Cerebellar nuclear complex (tissue), 1 donor: ENCODE results near the gene SESN1.

Source experiments
- DNase-seq, 2 experiments: peaks; one replicate each; lab custom pipeline; 2025; lab: John Stamatoyannopoulos, UW

The SESN1 gene

DNA sequence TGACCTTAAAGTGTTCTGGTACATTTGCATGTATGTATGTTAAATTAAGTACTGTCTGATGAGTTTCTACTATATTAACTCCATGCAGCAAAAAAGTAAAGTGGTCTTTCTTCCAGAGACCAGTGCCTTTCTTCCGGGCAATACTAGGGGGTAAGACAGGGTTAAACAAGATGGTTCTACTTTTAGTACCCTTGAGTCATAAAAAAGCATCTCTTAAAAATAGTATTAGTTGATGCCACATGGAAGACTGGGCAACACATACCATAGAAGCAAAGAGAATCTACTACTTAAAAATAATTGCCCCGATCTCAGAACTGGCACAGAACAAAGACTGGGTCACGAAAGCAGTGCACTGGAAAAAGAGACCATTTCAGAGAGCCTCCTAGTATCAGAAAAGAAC, 66.2 kb downstream of the SESN1 start:
- no peak for DNase-seq

- no peak for DNase-seq
Measured at GRCh38 chr6:109027964-109028363, 66.7 kb downstream of the SESN1 start.

GRCh38 chr6:109025639-109026038, 69.0 kb downstream of the SESN1 start:
- no peak for DNase-seq

DNA sequence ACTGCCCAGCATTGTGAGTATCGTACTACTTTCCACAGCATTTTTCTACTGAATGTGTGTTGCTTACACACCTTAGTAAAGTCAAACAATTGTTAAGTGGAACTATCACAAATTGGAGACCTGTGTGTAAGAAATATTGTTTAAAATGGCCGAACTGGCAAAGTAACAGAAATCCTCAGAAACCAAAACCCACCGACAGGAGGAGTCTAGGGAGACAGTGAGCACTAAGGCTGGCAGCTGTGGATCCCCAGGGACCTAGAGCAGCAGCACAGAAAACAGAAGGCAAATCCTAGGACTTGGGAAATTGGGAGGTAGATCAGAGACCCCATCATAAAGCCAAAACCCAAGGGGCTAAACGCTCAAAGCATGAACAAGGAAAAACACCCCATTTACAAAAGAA, 69.9 kb downstream of the SESN1 start:
- no peak for DNase-seq

DNA sequence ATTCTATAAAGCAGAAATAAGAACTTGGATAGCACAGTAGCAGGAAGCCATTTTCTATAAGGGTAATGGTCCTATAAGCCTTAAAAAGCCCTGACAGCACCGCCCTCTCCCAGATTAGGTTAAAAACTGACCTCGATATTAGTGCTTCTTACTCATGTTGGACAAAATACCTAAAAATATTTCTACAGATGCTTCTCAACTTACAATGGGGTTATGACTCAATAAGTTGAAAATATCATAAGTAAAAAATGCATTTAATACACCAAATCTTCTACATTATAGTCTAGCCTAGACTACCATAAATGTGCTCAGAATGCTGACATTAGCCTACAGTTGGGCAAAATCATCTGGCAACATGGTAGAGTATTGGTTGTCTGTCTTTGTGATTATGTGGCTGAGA, 70.3 kb downstream of the SESN1 start:
- no peak for DNase-seq

GRCh38 chr6:109023356-109023925, 71.2 kb downstream of the SESN1 start:
- no peak for DNase-seq

GRCh38 chr6:109021870-109022269, 72.8 kb downstream of the SESN1 start:
- DNase-seq, result no peak

DNA sequence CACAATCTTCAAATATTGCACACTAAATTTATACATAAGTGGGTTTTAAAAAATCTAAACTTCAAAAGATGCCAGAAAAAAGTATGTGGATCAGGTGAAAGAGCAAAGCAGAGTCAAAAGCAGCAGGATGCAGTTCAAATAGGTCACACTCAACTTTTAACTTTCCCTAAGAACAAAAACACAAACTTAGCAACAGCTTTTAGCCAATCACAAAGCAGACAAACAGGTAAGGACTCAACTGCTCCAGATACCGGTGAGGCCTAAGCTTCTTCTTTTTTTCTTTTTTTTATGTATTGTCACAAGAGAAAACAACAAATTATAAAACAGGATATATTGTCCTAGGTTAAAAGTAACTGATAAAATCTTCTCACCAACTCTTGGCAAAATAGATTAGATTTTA, 74.7 kb downstream of the SESN1 start:
- no peak for DNase-seq

DNA sequence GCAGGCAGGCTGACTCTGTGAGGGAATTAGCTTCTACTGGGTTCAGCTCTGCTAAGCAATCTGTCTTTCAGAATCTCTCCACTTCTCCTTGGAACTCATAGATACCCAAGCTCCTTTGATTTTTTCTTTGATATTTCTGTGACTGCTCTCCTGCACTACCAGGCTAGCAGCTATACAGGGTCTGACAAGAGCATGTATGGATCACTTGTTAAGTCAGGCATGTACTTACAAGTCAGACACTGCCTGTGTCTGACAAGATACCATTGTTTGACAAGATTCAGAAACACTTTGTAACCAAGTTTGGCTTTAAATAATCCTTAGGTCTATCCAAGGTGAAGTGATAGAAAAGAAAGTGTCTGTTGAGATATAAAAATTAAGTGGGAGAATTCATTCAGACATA, 79.5 kb downstream of the SESN1 start:
- no peak for DNase-seq

DNA sequence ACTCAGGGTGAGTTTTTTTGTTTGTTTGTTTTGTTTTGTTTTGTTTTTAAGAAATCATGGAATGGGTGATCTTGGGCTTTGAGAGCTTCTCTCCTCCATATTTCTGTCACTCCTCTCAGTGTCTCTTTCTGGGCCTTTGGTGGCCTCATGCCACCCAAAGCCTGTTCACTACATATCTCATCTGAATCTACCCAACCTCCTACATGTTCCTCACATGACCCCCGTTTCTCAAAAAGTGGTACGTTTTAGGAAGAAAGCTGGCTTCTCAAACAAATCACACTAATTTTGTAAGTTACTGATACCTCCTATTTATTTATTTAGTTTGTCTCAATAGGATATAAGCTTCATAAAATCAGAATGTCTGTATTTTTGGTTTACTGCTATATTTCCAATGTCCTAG, 80.0 kb downstream of the SESN1 start:
- DNase-seq, result no peak

DNA sequence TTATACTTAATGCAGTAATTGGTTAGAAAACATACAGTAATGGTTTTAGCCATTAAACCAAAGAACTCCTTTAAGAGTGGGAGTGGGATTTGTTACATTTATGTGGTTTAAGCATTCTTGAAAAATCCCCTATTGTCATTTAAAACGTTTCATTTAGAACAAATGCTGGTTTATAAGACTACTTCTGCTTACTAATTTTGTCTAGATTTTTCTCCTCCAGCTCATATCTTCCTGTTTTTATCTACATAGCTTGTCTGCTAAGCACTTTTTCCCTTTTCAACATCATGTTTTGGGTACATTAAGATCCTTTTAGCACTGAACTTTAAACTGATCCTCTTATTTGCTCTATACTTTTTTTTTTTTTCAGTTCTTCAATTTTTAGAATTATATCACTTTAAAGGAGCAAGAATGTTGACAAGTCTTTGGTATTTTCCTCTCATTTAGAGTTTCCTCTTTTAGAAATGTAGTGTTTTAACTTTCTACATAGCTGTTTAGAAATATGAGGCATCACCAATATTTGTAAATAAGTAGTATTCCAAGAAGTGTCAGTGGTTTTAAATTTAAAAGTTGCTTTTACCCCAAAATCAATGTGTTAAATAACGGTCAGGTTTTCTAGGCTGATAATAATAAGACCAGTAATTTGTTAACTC, 80.9 kb downstream of the SESN1 start:
- DNase-seq, result no peak

DNA sequence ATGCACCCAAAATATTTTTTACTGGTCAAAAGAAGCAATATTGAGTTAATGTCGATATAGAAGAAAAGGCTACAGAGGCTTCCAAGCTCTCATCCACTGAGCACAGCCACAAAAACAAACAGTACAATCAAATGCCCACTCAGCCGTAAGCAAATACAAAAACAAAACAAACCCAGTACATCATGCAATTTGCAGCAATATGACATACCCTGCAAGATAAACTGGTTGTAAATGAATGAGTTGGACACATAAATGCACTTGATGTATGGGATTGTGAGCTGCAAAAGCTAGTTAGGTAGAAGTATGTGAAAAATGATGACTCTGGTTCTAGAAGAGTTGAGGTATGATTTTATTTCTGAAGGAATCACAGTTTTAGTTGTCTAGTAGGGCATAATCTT, 83.9 kb downstream of the SESN1 start:
- no peak for DNase-seq

- DNase-seq, result no peak
Measured at GRCh38 chr6:109009962-109010704, 84.5 kb downstream of the SESN1 start.

DNA sequence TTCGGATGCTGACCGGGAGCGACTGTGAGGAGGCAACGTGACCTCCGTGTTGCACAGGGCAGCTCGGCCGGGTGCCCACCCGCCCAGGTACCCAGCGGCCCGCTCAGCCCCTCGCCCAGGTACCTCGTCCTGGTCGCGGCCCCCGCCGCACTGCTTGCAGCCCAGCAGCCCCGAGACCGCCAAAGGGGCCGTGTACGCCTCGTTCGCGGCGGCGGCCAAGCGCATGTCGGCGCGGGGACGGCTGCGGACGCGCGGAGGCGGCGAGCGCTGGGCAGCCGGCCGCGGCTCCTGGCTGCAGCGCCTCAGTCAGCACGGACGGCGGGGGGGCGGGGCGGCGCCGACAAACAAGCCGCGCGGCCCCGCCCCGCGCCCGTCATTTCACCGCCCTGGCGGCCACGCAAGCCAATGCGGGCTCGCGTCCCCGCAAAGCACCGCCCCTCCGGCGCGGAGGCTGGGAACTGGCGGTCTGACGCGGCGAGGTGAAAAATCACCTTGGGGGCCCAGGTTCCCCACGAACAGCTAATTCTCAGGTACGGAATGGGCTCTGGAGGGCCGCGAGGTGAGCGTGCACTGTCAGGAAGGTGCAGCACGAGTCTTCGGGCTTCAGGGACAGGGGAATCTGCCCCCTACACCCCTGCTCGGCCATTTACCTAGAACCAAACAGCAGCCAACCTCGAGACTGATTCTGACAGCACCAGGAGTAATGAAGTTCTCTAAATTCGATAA, 85.2 kb downstream of the SESN1 start:
- DNase-seq, result peak; percentile 10 to 67

DNA sequence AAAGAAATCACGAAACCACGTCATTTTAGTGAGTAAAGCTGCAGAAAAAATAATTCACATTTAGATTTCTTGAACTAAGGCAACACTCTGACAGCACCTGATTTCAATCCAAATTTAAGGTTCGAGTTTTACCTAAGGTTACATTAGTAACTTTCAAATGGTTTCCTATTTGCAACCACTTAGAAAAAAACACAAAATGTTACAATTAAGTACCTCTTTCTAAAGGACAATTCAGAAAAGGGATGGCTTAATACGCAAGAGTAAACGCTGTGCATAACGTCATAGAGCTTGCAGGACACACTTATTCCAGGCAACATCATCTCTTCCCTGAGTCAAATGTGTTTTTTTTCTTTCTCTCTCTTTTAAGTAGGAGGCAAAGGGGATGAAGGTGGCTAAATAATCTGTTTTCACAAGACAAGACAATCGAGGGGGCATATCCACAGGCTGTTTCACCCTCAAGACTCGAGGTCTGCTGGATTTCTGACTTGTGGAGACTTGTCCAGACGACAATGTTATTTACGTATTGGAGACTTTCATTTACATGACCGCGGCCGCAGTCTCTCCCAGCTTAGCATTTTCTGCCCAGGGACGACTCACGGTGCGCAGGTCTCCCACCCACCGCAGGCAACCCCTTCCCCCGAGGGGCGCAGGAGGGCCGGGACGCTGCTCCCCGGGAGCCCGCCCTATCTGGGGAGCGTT, 86.0 kb downstream of the SESN1 start:
- no peak for DNase-seq

- DNase-seq, result no peak
Measured at GRCh38 chr6:109008054-109008453, 86.6 kb downstream of the SESN1 start.

- no peak for DNase-seq
Measured at GRCh38 chr6:109007521-109007920, 87.1 kb downstream of the SESN1 start.

- no peak for DNase-seq
Measured at GRCh38 chr6:109006818-109007217, 87.8 kb downstream of the SESN1 start.

DNA sequence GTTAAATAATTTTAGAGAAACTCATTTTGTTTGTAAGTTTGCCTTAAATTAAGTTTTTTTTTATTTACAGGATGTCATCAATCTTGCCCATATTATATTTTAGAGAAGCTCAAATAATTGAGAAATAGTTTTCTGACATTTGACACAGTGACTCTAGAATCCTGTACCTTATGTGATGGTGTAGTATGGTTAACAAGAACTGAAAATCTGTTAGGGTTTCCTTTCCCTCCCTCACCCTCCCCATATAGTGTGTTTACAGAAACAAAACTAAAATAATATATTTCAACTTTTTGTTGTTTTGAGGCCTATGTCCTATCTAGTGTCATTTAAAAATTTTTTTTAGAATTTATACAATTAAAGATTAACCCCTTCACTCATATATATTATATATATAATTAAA, 91.8 kb downstream of the SESN1 start:
- DNase-seq, result no peak

DNA sequence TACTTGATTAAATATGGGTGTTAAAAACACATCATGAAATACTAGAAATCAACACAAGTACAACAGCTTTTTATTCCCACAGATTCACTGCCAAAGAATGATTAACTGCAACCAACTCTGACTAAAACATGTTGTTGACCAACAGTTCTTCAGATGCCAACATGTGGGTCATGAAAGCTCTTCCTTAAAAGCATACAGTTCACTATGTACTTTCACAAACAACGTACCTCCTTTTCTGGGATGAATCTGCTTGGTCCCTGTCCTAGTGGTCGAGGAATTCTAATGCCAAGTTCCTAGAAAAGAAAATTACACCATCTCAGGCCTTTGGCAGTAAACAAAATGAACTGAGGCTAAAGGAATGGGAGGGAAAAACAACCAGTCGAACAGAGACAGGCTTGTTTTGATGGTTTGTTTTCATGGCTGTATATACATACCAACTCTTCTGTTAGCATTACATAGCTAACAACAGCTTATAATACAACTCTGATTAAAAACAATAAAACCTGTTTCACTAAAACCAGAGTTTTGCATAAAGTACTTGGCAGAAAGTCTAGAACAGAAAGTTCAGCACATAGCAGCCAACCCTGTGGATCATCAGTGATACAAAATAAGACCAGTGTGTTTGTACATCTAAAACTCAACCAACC, 92.5 kb downstream of the SESN1 start:
- no peak for DNase-seq

- DNase-seq, result peak in 1 of 2 experiments; percentile 25
Measured at GRCh38 chr6:109001291-109001894, 93.3 kb downstream of the SESN1 start.
